B cell (primary cell): ENCODE results near the gene RC3H2.

Experiments used
- EZH2 ChIP-seq: IDR thresholded peaks from 2 replicates; pipeline ENCODE4 v1.6.1; 2012; ENCODE audit warnings: borderline replicate concordance, low read depth, mild to moderate bottlenecking, moderate library complexity, low read length; ENCODE audit not compliant: insufficient read depth, poor library complexity, severe bottlenecking
- TF ChIP-seq, protein P1 (sequence below): fragments of 200-600 bp; IDR thresholded peaks from one replicate; pipeline ENCODE4 v1.8.0; 2022; ENCODE audit warnings: antibody characterized with exemption, mild to moderate bottlenecking

DNA sequence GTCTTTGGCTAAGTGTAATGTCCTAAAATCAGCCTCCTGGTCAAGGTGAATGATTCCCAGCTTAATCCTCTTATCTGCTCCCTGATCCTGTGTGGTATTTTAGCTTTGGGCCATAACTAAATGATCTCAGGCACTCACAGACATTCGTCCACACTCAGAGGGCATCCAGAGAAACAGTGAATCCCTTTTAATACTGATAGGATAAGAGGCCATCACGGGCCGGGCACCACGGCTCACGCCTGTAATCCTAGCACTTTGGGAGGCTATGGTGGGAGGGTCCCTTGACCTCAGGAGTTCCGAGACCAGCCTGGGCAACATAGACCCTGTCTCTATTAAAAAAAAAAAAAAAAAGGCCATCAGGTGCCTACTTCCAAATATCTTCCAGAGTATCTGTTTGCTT is 83.1 kb downstream of the RC3H2 start:
- TF ChIP-seq, protein P1, sequence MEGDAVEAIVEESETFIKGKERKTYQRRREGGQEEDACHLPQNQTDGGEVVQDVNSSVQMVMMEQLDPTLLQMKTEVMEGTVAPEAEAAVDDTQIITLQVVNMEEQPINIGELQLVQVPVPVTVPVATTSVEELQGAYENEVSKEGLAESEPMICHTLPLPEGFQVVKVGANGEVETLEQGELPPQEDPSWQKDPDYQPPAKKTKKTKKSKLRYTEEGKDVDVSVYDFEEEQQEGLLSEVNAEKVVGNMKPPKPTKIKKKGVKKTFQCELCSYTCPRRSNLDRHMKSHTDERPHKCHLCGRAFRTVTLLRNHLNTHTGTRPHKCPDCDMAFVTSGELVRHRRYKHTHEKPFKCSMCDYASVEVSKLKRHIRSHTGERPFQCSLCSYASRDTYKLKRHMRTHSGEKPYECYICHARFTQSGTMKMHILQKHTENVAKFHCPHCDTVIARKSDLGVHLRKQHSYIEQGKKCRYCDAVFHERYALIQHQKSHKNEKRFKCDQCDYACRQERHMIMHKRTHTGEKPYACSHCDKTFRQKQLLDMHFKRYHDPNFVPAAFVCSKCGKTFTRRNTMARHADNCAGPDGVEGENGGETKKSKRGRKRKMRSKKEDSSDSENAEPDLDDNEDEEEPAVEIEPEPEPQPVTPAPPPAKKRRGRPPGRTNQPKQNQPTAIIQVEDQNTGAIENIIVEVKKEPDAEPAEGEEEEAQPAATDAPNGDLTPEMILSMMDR: no peak
- TF ChIP-seq EZH2: no peak
